H9 (cell line): Measurements from ENCODE around the gene DNAAF9. TPM values are rescaled to one million over a fixed set of nuclear protein-coding genes. Genes with fewer than 3 reads are reported as not detected.

ENCODE experiments used
- DNase-seq: peaks from one replicate; pipeline ENCODE4 v3.0.0-alpha.2; 2017
- H2AFZ ChIP-seq: one replicate; pipeline ENCODE4 v1.6.1; 2013; ENCODE audit warnings: mild to moderate bottlenecking, low read length, control low read depth, moderate library complexity
- H2AK5ac ChIP-seq: 2 replicates; pipeline ENCODE4 v1.6.1; 2013; ENCODE audit warnings: low read length, control low read depth, mixed read lengths; ENCODE audit not compliant: insufficient read length
- H2BK120ac ChIP-seq: one replicate; pipeline ENCODE4 v1.6.1; 2013; ENCODE audit warnings: low read depth, mild to moderate bottlenecking, low read length, control low read depth, inconsistent platforms; ENCODE audit not compliant: poor library complexity, severe bottlenecking
- H2BK12ac ChIP-seq: 2 replicates; pipeline ENCODE4 v1.6.1; 2013; ENCODE audit warnings: low read length, control low read depth, mixed read lengths, low read depth; ENCODE audit not compliant: insufficient read length
- H2BK15ac ChIP-seq: 2 replicates; pipeline ENCODE4 v1.6.1; 2013; ENCODE audit warnings: low read depth, low read length, control low read depth
- H2BK20ac ChIP-seq: one replicate; pipeline ENCODE4 v1.6.1; 2013; ENCODE audit warnings: low read depth, mild to moderate bottlenecking, low read length, control low read depth, inconsistent platforms; ENCODE audit not compliant: poor library complexity, severe bottlenecking
- H2BK5ac ChIP-seq: 2 replicates; pipeline ENCODE4 v1.6.1; 2013; ENCODE audit warnings: low read length, control low read depth, mixed read lengths; ENCODE audit not compliant: insufficient read length
- H3K14ac ChIP-seq: 2 replicates; pipeline ENCODE4 v1.6.1; 2013; ENCODE audit warnings: low read length, control low read depth; ENCODE audit not compliant: insufficient read depth
- H3K18ac ChIP-seq: 2 replicates; pipeline ENCODE4 v1.6.1; 2013; ENCODE audit warnings: low read depth, mild to moderate bottlenecking, mixed read lengths, low read length, control low read depth; ENCODE audit not compliant: insufficient read length
- H3K23ac ChIP-seq: 2 replicates; pipeline ENCODE4 v1.6.1; 2013; ENCODE audit warnings: low read length, control low read depth, mixed read lengths, low read depth; ENCODE audit not compliant: insufficient read length
- H3K23me2 ChIP-seq: 2 replicates; pipeline ENCODE4 v1.6.1; 2013; ENCODE audit warnings: low read depth, mild to moderate bottlenecking, mixed read lengths, low read length, control low read depth; ENCODE audit not compliant: insufficient read length, poor library complexity, severe bottlenecking
- H3K27ac ChIP-seq: 2 replicates; pipeline ENCODE4 v1.5.1; 2013; ENCODE audit warnings: low read length, control low read depth, mixed read lengths, low read depth; ENCODE audit not compliant: insufficient read length
- H3K27me3 ChIP-seq: 2 replicates; pipeline ENCODE4 v1.6.1; 2013; ENCODE audit warnings: low read length, control low read depth, inconsistent platforms; ENCODE audit not compliant: insufficient read depth
- H3K4ac ChIP-seq: 2 replicates; pipeline ENCODE4 v1.6.1; 2013; ENCODE audit warnings: low read depth, mild to moderate bottlenecking, control low read depth, inconsistent platforms, low read length, moderate library complexity
- H3K4me1 ChIP-seq: 2 replicates; pipeline ENCODE4 v1.6.1; 2013; ENCODE audit warnings: low read length, control low read depth, inconsistent platforms; ENCODE audit not compliant: insufficient read depth
- H3K4me2 ChIP-seq: 2 replicates; pipeline ENCODE4 v1.6.1; 2013; ENCODE audit warnings: low read length, control low read depth, mixed read lengths; ENCODE audit not compliant: insufficient read length, insufficient read depth
- H3K56ac ChIP-seq: 2 replicates; pipeline ENCODE4 v1.6.1; 2013; ENCODE audit warnings: low read depth, mild to moderate bottlenecking, mixed read lengths, low read length, control low read depth; ENCODE audit not compliant: insufficient read length
- H3K79me1 ChIP-seq: 2 replicates; pipeline ENCODE4 v1.6.1; 2013; ENCODE audit warnings: low read depth, mild to moderate bottlenecking, moderate library complexity, low read length, control low read depth, inconsistent platforms; ENCODE audit not compliant: insufficient read depth, poor library complexity, severe bottlenecking
- H3K79me2 ChIP-seq: 2 replicates; pipeline ENCODE4 v1.6.1; 2013; ENCODE audit warnings: low read length, control low read depth, inconsistent platforms; ENCODE audit not compliant: insufficient read depth
- H3K9ac ChIP-seq: 2 replicates; pipeline ENCODE4 v1.6.1; 2013; ENCODE audit warnings: low read length, control low read depth, mixed read lengths; ENCODE audit not compliant: insufficient read length; ENCODE audit errors: extremely low read depth
- H3K9me3 ChIP-seq: one replicate; pipeline ENCODE4 v1.6.1; 2013; ENCODE audit warnings: low read depth, low read length, inconsistent platforms; ENCODE audit not compliant: control insufficient read depth
- H3T11ph ChIP-seq: one replicate; pipeline ENCODE4 v1.6.1; 2013; ENCODE audit warnings: mild to moderate bottlenecking, low read length, control low read depth, inconsistent platforms
- H4K20me1 ChIP-seq: one replicate; pipeline ENCODE4 v1.6.1; 2013; ENCODE audit not compliant: control insufficient read depth, insufficient read length, insufficient read depth
- H4K5ac ChIP-seq: 2 replicates; pipeline ENCODE4 v1.6.1; 2013; ENCODE audit warnings: low read depth, mild to moderate bottlenecking, mixed read lengths, low read length, control low read depth; ENCODE audit not compliant: insufficient read length
- H4K8ac ChIP-seq: replicated peaks from 2 replicates; pipeline ENCODE4 v1.6.1; 2013; ENCODE audit warnings: low read length, control low read depth, mixed read lengths, low read depth; ENCODE audit not compliant: insufficient read length
- H4K91ac ChIP-seq: 2 replicates; pipeline ENCODE4 v1.6.1; 2013; ENCODE audit warnings: low read depth, mild to moderate bottlenecking, moderate library complexity, mixed read lengths, low read length, control low read depth; ENCODE audit not compliant: insufficient read length
- H3K27ac Mint-ChIP-seq, 3 experiments: 2 replicates in 2 of 3; 3 replicates in 1 of 3; pipeline ENCODE4 v1.8.0; 2020 to 2021; ENCODE audit warnings: mixed read lengths in 3 of 3, mild to moderate bottlenecking in 1 of 3, moderate library complexity in 1 of 3
- H3K27me3 Mint-ChIP-seq: 2 replicates; pipeline ENCODE4 v1.8.0; 2021; ENCODE audit warnings: low read depth, mild to moderate bottlenecking, moderate library complexity, mixed read lengths
- H3K36me3 Mint-ChIP-seq, 3 experiments: 2 replicates in 2 of 3; 3 replicates in 1 of 3; pipeline ENCODE4 v1.8.0; 2020 to 2021; ENCODE audit warnings: low read depth in 3 of 3, mixed read lengths in 3 of 3; ENCODE audit not compliant: insufficient read depth in 1 of 3
- H3K4me1 Mint-ChIP-seq, 2 experiments: 2 replicates each; pipeline ENCODE4 v1.8.0; 2020; ENCODE audit warnings: mixed read lengths in 2 of 2
- H3K4me3 Mint-ChIP-seq, 2 experiments: 2 replicates in 1 of 2; 3 replicates in 1 of 2; pipeline ENCODE4 v1.8.0; 2020 to 2021; ENCODE audit warnings: mild to moderate bottlenecking in 2 of 2, mixed read lengths in 2 of 2, moderate library complexity in 1 of 2
- H3K9me3 Mint-ChIP-seq, 2 experiments: 2 replicates in 1 of 2; 3 replicates in 1 of 2; pipeline ENCODE4 v1.8.0; 2020; ENCODE audit warnings: mild to moderate bottlenecking in 2 of 2, mixed read lengths in 2 of 2, moderate library complexity in 1 of 2
- WGBS: extraction: QIAGEN DNeasy Blood & Tissue Kit; methylation state at CpG from one replicate; pipeline ENCODE4 v1.1.7; 2013; ENCODE audit warnings: missing lambda C conversion rate, low lambda C conversion rate, mixed read lengths; ENCODE audit not compliant: insufficient read length; ENCODE audit errors: extremely low coverage; 5-methylcytosine and 5-hydroxymethylcytosine counted together
- total RNA-seq: library from RNA; stranded (reverse); gene quantifications from 2 replicates; pipeline ENCODE4 v1.2.1, GENCODE V29; 2021
- TF ChIP-seq, protein P1 (sequence below): fragments of 200-600 bp; sonication (generic); conservative IDR thresholded peaks from 3 replicates; pipeline ENCODE4 v1.8.0; 2021; ENCODE audit warnings: antibody characterized with exemption, mild to moderate bottlenecking

DNAAF9 gene
- total RNA-seq, 1 experiment from 2014 or later = 5.5 TPM

DNA sequence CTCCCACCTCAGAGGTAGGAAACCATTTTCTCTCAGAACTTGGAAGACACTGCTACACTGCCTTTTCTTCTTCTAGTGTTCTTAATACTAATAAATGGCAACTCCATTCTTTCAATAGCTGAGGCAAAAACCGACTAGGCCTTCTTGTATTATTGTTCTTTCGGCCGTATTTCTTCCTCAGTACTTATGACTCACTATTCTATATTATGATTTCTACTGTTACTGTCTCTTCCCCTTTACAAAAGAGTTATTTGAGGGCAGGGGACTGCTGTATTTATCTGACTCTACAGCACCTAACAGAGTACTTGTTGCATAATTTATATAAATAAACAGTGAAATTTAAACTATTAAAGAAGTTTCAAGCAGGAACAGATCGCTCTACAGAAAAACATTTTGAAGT is 3.1 kb downstream of the DNAAF9 start:
- no peaks in the 10 kb centered on the region for H3K79me1 ChIP-seq
- Mint-ChIP-seq H3K27ac (no peak overlapping the region), H3K27me3 (peaks cover 16% of the 10 kb centered on the region), H3K36me3 (no peaks in the 10 kb centered on the region; a peak in 1 of 7 replicates), H3K4me3 (no peak overlapping the region), H3K4me1 (peaks cover 15 to 25% of the 10 kb centered on the region in 2 experiments), H3K9me3 (no peaks in the 10 kb centered on the region; a peak in 1 of 5 replicates)
- H2AK5ac ChIP-seq = no peak overlapping the region
- H4K91ac ChIP-seq = no peak overlapping the region
- TF ChIP-seq, protein P1, sequence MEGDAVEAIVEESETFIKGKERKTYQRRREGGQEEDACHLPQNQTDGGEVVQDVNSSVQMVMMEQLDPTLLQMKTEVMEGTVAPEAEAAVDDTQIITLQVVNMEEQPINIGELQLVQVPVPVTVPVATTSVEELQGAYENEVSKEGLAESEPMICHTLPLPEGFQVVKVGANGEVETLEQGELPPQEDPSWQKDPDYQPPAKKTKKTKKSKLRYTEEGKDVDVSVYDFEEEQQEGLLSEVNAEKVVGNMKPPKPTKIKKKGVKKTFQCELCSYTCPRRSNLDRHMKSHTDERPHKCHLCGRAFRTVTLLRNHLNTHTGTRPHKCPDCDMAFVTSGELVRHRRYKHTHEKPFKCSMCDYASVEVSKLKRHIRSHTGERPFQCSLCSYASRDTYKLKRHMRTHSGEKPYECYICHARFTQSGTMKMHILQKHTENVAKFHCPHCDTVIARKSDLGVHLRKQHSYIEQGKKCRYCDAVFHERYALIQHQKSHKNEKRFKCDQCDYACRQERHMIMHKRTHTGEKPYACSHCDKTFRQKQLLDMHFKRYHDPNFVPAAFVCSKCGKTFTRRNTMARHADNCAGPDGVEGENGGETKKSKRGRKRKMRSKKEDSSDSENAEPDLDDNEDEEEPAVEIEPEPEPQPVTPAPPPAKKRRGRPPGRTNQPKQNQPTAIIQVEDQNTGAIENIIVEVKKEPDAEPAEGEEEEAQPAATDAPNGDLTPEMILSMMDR = no peak
- H4K20me1 ChIP-seq = no peaks in the 10 kb centered on the region
- H2BK5ac ChIP-seq = no peak overlapping the region
- H3K14ac ChIP-seq = no peak overlapping the region
- no peak overlapping the region for H3K9ac ChIP-seq
- H3K18ac ChIP-seq = no peak overlapping the region
- no peak overlapping the region for H4K8ac ChIP-seq
- no peak overlapping the region for H2BK120ac ChIP-seq
- no peak overlapping the region for H2BK12ac ChIP-seq
- no peaks in the 10 kb centered on the region for H3K4me1 ChIP-seq
- H3K4ac ChIP-seq = no peak overlapping the region
- no peak overlapping the region for H2AFZ ChIP-seq
- peaks cover 1% of the 10 kb centered on the region; the same call in 1 of the 2 replicates for H3K79me2 ChIP-seq
- no peak overlapping the region for H3K56ac ChIP-seq
- no peaks in the 10 kb centered on the region for H3K27me3 ChIP-seq
- no peak overlapping the region for H3K4me2 ChIP-seq
- H3K23ac ChIP-seq = no peak overlapping the region
- peaks cover 9% of the 10 kb centered on the region for H3K23me2 ChIP-seq
- no peaks in the 10 kb centered on the region for H3K9me3 ChIP-seq
- no peak overlapping the region for H3T11ph ChIP-seq
- DNase-seq = no peak
- WGBS = no CpG with 5 or more reads among the region's 4 CpGs
- H2BK15ac ChIP-seq = no peak overlapping the region
- H3K27ac ChIP-seq = no peak overlapping the region
- H4K5ac ChIP-seq = no peak overlapping the region
- no peak overlapping the region for H2BK20ac ChIP-seq
